NCI-H510A treated with DMSO at 0.1 percent for 48 hours (cell line): ENCODE results near the gene TUBGCP6.
"Not testable (repeated sequence)": the region's sequence is repeated elsewhere in the genome, so short reads cannot be mapped to it uniquely, and the experiment has no call there.

ENCODE experiments used
- DNase-seq: peaks from one replicate; lab custom pipeline; 2025; lab: John Stamatoyannopoulos, UW

TUBGCP6 gene

DNA sequence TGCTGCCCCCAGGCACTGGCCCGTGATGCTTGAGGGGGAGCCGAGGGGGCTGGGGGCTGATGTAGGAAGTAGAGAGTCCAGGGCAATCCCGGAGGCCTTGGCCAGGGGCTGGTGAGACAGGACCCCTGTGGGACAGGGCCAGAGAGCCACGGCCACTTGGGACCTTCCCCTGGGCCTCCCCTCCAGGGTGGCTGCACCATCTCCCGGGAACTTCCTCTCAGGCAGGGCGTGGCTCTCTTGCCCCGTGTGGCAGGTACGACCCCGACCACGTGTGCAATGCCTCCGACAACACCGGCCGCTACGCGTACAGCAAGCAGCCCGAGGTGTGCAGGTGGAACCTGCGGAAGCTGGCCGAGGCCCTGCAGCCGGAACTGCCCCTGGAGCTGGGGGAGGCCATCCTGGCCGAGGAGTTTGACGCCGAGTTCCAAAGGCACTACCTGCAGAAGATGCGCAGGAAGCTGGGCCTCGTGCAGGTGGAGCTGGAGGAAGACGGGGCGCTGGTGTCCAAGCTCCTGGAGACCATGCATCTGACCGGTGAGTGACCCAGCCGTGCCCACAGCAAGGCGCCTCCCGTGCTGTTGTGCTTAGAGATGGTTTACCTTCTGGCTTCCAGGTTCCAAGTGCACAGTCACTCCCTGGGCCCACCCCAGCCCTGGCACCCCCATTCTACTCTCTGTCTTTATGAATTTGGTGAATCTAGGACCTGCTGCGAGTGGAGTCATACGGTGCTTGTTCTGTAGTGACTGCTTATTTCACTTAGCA is 34.3 kb downstream of the TUBGCP6 start:
- DNase-seq = no peak

DNA sequence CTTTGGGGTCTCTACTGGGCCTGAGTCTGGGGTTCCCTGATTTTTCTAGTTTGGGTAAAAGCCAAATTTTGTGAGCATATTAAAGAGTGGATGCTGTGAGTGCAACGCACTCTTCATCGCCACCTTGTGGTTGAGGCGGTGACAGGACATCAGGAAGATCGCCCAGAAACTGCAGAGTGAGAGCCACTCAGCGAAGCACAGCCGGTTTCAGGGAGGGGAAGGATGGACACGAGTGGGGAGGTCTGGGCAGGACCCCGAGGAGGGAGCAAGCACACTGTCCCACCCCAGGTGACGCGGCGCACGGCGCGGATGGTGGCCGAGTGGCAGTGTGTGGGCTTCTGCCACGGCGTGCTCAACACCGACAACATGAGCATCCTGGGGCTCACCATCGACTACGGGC is 34.9 kb downstream of the TUBGCP6 start:
- peak; percentile 15 for DNase-seq

DNA sequence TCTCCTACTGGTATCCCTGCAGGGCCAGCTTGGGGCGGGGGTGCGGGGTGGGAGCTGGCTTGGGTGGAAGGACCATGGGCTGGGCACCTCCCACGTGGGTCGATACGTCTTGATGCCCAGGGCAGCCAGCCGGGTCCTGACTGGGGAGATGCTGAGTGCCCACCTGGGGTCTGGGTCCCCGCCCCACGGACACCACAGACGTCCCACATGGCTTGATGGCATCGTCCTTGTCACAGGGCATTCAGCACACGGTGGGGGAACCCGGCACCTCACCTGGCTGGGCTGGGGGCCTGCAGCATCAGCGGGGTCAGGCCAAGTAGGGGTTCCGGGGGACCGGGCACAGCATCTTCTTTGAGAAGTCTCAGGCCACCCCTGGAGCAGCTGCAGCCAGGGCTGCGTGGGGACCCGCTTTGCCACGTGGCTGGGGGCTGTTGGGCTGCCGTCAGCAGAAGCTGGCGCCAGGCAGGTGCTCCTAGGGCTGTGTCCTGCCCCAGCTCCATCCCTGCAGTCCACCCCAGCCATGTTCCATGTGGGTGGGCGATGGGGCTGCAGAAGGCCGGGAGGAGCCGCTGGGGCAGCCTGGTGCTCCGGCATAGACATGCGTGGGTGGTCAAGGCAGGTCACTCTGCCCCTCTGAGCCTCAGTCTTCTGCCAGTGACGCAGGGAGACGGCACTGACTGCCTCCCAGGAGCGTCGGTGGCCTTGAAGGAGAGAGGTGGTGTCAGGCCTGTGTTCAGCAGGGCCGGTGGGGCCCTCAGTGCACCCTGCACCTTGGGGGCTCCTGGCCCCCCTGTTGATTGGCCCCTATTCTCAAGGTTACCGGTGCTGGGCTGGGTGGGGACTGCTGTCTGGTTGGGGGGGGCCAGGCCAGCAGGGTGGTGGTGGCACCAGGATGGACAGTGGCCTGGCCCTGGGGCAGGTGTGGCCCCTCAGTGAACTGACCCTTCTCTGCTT is 35.6 kb downstream of the TUBGCP6 start:
- no peak for DNase-seq

DNA sequence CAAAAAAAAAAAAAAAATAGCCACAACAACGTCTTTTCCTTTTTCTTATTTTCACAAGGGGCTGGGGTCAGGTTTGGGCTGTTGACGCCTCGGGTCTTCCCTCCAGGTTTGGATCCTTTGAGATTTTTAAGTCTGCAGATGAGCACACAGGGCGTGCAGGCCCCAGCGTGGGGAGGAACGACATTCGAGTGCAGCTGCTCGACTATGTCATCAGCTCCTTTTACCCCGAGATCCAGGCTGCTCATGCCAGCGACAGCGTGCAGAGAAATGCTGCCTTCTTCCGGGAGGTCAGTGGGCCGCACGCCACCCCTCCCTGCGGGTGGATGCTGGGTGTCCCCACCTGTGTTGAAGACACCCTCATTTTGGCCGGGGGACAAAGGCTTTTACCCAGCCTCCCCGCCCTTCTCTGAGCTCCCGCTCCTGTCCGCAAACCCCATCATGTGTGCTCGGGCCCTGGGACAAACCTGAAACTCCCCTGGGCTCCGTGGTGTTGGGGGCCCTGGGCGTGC is 36.3 kb downstream of the TUBGCP6 start:
- no peak for DNase-seq

DNA sequence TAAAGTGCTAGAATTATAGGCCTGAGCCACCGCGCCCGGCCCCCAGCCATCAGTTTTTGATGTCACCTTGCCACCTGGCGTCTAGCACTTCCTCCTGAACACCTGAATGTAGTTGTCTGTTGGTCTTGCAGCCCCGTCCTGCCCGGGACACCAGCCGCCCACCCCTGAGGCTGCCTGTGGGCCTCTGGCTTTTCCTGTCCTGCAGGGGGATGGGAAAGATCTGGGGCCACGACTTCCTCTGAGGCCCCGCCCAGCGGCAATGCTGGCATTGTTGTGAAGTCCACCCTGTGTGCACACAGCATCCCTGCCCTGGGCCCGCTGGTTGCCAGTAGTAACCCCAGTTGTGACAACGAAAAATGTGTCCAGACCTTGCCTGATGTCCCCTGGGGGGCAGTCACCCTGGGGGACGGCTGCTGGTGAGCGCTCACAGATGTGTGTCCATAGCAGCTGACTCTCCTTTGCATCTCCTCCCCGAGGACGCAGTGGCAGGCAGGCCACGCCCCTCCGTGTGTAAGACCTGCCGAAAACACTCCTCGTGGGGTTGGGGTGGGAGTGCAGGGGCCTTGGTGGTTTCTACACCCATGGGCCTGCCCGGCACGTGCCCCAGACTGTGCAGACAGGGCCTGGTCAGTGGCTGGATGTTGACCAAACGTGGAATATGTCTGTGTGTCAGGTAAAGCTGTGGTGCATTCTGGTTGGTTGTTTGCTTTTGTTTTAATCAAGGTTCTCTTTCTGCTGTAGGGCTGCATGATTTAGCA is 37.3 kb downstream of the TUBGCP6 start:
- DNase-seq = no peak

DNA sequence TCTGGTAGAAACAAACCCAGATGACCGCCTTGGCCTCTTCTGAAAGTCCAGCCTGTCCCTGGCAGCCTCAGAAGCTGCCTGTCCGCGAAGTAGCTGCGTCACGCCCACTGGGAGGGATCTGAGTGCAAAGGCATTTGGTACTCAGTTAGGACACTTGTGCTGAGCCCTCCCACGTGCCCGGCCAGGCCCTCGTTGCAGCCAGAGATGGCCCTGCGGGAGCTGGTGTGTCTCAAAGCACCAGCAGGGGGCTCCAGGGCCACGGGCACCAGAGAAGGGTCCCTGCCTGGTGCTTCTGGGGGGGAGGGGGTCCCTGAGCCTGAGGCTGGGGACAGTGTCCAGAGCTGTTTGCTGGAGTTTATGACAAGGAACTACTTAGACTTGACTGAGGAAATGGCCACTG is 38.2 kb downstream of the TUBGCP6 start:
- no peak for DNase-seq

DNA sequence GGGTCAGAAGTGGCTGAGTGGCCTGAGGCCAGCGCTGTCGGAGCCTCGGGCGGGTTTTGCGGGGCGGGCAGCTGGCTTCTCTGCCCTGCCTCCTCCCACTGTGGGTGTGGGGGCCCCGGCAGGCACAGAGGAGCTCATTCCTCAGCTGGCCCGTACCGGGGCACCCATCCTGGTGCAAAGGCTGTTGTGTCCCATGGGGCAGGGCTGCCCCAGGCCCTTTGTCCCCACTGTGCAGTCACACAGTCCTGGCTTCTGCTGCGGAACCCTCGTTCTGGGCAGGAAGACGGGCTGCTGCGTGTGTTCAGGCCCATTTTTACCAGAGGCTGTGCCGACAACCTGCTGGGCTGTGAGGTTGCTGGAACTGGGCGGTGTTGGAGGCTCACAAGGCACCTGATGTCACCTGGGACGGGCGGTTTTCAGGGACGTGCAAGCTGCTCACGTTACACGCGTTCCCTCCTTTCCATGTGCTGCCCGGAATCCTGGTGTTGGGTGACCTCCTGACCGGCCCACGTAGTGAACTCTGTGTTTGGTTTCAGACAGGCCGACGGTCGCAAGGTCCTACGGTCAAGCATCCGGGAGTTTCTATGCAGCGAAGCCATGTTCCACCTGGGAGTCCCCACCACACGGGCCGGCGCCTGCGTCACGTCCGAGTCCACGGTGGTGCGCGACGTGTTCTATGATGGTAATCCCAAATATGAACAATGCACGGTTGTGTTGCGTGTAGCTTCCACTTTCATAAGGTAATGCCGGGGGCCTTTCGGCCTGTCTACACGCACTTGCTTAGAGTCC is 38.8 kb downstream of the TUBGCP6 start:
- DNase-seq = no peak

DNA sequence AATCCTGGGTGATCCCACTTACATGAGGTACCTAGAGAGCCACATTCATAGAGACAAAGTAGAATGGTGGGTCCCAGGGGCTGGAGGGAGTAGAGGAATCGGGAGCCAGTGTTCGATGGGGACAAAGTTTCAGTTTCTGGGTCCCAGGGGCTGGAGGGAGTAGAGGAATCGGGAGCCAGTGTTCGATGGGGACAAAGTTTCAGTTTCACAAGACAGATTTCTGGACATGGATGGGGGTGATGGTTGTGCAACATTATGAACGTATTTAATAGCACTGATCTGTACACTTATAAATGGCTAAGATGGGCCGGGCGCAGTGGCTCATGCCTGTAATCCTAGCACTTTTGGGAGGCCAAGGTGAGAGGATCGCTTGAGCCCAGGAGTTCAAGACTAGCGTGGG is 39.8 kb downstream of the TUBGCP6 start:
- DNase-seq = not testable (repeated sequence)

DNA sequence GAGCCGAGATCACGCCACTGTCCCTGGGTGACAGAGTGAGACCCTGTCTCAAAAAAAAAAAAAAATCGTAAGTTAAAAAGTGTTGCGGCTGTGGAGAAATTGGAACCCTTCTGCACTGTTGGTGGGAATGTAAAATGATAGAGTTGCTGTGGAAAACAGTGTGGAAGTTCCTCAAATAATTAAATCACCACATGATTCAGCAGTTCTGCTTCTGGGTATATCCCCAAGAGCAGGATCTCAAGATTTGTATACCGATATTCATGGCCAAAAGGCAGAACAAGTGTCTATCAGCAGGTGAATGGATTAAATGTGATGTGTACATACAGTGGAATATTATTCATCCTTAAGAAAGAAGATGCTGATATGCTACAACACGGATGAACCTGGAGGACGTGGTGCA is 40.3 kb downstream of the TUBGCP6 start:
- no peak for DNase-seq

DNA sequence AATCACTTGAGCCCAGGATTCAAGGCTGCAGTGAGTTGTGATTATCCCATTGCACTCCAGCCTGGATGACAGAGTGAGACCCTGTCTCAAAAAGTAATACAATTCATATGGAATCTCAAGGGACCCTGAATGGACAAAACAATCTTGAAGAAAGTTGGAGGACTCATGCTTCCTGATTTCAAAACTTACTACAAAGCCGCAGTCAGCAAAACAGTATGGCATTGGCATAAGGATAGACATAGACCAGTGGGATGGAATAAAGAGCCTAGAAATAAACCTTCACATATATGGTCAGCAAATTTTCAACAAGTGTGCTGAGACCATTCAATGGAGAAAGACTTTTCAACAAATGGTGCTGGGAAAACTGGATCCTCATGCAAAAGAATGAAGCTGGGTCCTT is 41.5 kb downstream of the TUBGCP6 start:
- DNase-seq = no peak

DNA sequence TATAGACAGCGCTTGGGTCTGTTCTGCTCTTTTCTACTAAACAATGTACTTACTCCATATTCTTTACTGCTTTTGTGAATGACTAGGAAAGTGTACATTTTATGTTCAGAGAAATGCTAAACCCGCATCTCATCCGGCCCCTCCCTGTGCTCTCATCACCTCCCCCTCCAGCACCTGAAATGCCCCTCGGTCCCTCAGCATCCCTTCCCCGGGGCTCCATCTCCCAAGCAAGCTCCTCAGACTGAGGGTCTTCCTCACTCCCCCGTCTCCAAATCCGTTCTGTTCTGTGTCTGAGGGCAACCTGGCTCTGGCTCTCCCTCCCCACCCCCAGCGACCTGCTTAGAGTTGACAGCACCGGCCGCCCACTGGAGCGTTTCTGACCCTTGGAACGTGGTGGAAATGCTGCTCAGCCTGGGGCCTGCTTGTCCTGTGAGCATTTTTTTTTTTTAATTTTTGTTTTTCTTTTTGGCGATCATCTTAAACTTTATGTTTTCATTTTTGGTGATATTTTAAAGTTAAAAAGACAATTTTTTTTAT is 42.6 kb downstream of the TUBGCP6 start:
- DNase-seq = no peak

DNA sequence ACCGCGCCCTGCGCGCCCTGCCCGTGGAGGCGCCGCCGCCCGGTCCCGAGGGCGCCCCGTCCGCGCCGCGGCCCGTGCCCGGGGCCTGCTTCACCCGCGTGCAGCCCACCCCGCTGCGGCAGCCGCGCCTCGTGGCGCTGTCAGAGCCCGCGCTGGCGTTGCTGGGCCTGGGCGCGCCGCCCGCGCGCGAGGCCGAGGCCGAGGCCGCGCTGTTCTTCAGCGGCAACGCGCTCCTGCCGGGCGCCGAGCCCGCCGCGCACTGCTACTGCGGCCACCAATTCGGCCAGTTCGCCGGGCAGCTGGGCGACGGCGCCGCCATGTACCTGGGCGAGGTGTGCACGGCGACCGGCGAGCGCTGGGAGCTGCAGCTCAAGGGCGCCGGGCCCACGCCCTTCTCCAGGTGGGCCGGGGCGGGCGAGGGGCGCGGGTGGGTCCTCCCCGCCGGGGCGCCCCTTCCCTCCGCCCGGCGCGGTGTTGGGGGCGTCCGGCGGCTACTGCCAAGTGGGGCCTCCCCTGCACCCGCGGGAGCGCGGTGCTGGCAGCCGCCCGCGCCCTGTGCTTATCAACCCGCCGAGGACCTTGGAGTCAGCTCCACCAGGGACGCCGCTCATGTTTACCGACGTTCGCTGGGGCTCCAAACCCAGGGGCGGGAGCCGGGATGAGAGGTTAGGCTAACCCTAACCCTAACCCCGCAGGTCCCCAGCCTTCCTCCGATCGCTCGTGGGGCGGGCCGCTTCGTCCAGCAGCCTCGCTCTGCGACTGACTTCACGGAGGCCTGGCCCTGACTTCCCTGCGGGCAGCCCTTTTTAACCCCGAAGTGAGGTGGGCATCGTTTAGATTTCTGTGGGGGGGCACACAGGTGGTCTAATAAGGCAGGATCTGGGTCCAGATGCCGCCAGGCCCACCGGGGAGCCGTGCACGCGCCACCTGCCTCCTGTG is 43.4 kb downstream of the TUBGCP6 start:
- no peak for DNase-seq

DNA sequence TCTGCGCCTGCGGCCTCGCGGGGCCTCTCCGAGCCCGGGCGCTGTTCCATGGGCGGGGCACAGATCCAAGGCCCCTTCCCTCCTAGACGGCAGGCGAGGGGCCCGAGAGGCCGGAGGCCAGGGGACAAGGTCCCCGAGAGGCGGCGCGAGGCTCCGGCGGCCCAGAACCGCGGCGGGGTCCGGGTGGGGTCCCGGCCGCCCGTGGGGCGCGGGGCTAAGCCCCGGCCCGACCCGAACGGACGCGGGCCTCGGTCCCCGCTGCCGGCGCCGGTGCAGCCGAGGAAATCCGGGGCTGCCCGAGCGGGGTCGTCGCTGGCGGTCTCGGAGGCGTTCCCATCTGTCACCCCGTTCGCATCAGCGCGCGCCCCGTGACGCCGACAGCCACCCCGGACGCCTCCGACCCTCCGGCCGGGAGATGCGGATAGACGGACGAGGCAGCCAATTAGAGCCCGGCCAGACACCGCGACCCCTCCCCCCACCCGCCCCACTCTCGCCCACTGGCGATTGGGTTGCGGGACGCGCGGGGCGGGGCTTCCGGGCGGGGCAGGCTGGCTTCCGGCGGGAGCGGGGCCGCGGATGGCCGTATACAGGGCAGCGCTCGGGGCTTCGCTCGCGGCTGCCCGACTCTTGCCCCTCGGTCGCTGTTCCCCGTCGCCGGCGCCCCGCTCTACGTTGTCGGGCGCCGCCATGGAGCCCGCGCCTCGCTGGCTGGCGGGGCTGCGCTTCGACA is 44.2 kb downstream of the TUBGCP6 start, which contains the start of gene SELENOO:
Gene SELENOO (plus strand): TSS at position 551 of the 730 bp plus-strand sequence. CDS start 26 bp downstream, at position 577.
- DNase-seq = peak; percentile 39

DNA sequence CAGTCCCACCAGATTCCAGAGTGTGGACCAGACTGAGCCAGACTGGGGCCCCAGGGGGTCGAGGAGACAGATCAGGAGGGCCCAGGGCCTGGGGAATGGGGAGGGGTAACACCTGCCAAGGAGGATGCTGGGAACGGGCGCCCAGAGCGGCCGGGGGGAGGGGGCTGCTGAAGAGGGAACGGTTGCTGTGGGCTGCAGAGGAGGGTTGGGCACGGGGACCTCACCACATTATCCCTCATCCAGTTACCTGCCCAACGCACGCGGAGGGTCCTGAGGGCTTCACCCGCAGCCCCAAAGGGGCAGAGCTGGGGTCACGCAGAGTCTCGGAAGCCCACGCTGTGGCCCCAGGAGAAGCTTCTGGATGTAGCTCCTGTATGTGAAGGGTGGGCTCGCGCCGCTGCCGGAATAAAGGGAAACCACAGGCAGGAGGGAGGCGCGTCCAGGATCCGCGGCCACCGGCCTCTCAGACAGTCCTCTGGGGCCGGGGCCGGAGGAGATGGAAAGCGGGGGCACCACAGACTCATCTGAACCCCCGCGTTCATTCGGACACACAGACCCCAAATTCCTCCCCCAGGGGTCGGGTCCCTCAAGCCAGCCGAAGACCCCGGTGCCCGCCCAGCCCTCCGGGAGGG is 44.9 kb downstream of the TUBGCP6 start:
- no peak for DNase-seq

DNA sequence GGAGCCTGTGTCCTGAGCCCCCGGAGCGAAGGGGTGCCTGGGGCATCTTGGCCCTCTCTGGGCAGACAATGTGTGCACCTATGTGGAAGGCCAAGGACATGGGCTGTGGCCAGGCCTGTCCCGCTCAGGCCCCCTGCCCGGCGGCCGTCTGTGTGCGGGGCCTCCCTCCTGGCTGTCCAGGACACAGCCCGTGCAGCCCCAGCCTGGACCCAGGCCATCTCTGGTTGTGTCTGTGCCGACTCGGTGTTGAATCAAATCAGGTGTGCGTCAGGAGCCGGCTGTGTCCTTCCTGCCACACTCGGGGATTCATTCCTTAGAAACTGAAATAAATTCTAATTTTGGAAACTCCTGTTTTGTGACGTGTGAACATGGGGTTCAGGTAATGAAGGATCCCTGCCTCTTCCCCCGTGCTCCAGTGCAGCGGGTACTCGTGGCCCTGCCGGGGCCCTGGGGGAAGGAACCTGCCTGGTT is 45.5 kb downstream of the TUBGCP6 start:
- DNase-seq = no peak

DNA sequence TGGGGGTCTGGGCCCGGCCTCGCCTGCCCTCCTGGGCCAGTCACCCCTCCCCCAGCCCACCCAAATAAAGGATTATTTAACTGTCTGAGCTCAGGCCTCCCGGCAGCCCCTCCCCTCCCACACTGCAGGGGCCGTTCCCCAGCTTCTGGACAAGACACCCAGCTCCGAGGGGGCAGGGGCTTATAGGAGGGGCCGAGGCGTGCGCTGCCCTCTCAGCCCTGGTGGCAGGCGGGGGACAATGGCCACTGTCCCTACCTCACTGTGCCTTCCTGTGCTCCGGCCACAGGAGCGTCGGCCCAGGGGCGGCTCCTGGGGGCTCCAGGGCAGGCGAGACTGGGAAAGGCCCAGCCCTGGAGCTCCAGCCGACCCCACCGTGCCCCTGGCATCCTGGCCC is 46.2 kb downstream of the TUBGCP6 start:
- DNase-seq = no peak

DNA sequence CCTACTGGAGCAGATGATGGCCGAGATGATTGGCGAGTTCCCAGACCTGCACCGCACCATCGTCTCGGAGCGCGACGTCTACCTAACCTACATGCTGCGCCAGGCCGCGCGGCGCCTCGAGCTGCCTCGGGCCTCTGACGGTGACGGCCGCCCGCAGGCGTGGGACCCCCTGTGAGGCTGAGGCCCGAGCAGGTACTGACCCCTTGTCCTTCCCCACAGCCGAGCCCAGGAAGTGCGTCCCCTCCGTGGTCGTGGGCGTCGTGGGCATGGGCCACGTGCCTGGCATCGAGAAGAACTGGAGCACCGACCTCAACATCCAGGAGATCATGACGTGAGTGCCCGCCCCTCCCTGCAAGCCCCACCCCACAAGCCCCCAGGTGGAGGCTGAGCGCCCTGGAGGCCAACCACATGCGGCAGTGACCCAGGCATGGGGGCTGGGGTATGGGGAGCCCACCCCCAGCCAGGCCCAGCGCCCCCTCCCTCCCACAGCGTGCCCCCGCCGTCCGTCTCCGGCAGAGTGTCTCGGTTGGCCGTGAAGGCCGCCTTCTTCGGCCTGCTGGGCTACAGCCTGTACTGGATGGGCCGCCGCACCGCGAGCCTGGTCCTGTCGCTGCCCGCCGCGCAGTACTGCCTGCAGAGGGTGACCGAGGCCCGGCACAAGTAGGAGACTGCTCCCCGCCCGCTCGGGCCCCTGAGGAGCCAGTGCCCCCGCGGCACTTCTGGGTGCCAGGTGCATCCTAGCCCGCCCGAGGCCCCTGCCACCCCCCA is 46.8 kb downstream of the TUBGCP6 start:
- no peak for DNase-seq
